ENCODE measurements around the gene NLRC3. TPM values are rescaled to one million over a fixed set of nuclear protein-coding genes. Genes with fewer than 3 reads are reported as not detected.

NLRC3 gene
- total and polyA plus RNA-seq, 2 donors (not counting 1 experiment from before 2014, with no cell fraction given) = 28.8 to 35.7 TPM

DNA sequence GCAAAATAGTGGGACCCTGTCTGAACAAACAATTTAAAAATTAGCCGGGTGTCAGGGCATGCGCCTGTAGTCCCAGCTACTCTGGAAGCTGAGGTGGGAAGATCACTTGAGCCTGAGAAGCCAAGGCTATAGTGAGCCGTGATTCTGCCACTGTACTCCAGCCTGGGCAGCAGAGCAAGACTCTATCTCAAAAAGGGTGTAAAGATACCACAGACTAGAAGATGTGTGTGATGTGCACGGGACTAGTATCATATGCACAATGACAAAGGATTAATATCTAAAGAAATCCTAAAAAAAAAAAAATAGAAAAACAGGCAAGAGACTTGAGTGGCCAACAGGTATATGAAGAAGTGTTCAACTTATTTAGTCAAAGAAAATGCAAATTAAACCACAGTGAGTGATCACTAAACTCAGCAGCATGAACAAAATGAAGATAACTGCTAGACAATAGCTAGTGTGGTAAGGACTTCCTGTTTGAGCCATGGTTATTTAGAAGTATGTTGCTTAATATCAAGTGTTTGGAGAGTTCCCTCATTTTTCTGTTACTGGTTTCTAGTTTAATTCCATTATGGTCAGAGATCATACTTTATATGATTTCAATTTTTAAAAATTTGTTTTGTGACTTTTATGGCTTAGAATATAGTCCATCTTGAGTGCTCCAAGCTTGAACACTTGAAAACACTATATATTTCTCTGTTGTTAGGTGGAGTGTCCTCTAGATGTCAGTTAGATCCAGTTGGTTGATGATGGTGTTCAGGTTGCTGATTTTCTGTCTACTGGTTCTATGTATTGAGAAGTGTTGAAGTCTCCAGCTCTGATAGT, 48.9 kb upstream of the NLRC3 start:
- H3K27ac ChIP-seq (ENCODE audit: low read length in 2 of 2) = peak overlapping the region; percentile 25 to 69
- peak overlapping the region; percentile 1 for H3K9ac ChIP-seq (ENCODE audit: low read length)
- peak overlapping the region; percentile 63 for H3K4me2 ChIP-seq (replicated peaks; ENCODE audit: low read depth, low read length, poor library complexity, severe bottlenecking)

DNA sequence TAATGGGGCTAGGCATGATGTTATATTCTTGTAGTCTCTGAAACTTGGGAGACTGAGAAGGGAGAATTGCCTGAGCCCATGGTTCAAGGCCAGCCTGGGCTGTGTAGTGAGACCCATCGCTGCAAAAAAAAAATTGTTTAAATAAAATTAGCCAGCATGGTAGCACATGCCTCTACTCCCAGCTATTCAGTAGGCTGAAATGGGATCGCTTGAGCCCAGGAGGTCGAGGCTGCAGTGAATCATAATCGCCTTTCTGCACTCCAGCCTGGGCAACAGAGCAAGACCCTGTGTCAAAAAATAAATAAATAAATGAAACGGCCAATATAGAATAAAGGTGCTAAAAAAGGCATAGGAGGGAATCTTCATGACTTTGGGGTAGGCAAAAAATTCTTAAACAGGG, 48.1 kb upstream of the NLRC3 start:
- Histone ChIP-seq H3K36me3 (replicated peaks in 1 of 2; ENCODE audit: control extremely low read depth in 1 of 2, control insufficient read depth in 1 of 2, extremely low read depth in 1 of 2, insufficient read depth in 2 of 2, low read length in 1 of 2) (no peaks in the 10 kb centered on the region), H3K79me2 (ENCODE audit: control insufficient read depth, insufficient read depth, low read length) (peaks cover 70% of the 10 kb centered on the region), H2AFZ (ENCODE audit: insufficient read depth, low read depth, low read length, poor library complexity, severe bottlenecking) (no peak overlapping the region), H4K20me1 (ENCODE audit: control insufficient read depth, insufficient read depth, low read length, poor library complexity, severe bottlenecking) (peaks cover 10% of the 10 kb centered on the region), H3K27ac (ENCODE audit: low read length in 2 of 2) (no peak overlapping the region), H3K9ac (ENCODE audit: low read length) (no peak overlapping the region), H3K4me1 (ENCODE audit: control insufficient read depth in 2 of 2, insufficient read depth in 2 of 2, low read length in 2 of 2) (peaks cover 32 to 46% of the 10 kb centered on the region in 2 donors), H3K27me3 (replicated peaks in 1 of 4; ENCODE audit: control extremely low read depth in 1 of 4, control insufficient read depth in 3 of 4, insufficient read depth in 4 of 4, low read length in 3 of 4) (no peaks in the 10 kb centered on the region), H3K9me3 (ENCODE audit: control extremely low read depth in 1 of 3, control insufficient read depth in 2 of 3, insufficient read depth in 1 of 3, low read length in 2 of 3) (no peaks in the 10 kb centered on the region), H3K4me2 (replicated peaks; ENCODE audit: low read depth, low read length, poor library complexity, severe bottlenecking) (no peak overlapping the region), H3K4me3 (ENCODE audit: control extremely low read depth in 1 of 5, extremely low read depth in 1 of 5, insufficient read depth in 1 of 5, low read depth in 2 of 5, low read length in 4 of 5) (no peak overlapping the region)
- H3K27ac Mint-ChIP-seq = peak overlapping the region; percentile 90
- ChIA-PET POLR2A (no interaction called here), CTCF (no interaction called here)
- intact Hi-C loops (cut with micrococcal nuclease) = no loop called here
- H3K27me3 Mint-ChIP-seq = no peaks in the 10 kb centered on the region
- WGBS (ENCODE audit: insufficient coverage) = no CpG with 5 or more reads among the region's 5 CpGs
- no peaks in the 10 kb centered on the region for H3K9me3 Mint-ChIP-seq (ENCODE audit: insufficient read depth)
- DNase-seq (no peak), ATAC-seq (ENCODE audit: low read depth) (no peak)
- peaks cover 42% of the 10 kb centered on the region for H3K4me1 Mint-ChIP-seq
- peak overlapping the region; percentile 7 for H3K4me3 Mint-ChIP-seq
- TF ChIP-seq, protein P1, sequence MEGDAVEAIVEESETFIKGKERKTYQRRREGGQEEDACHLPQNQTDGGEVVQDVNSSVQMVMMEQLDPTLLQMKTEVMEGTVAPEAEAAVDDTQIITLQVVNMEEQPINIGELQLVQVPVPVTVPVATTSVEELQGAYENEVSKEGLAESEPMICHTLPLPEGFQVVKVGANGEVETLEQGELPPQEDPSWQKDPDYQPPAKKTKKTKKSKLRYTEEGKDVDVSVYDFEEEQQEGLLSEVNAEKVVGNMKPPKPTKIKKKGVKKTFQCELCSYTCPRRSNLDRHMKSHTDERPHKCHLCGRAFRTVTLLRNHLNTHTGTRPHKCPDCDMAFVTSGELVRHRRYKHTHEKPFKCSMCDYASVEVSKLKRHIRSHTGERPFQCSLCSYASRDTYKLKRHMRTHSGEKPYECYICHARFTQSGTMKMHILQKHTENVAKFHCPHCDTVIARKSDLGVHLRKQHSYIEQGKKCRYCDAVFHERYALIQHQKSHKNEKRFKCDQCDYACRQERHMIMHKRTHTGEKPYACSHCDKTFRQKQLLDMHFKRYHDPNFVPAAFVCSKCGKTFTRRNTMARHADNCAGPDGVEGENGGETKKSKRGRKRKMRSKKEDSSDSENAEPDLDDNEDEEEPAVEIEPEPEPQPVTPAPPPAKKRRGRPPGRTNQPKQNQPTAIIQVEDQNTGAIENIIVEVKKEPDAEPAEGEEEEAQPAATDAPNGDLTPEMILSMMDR (IDR thresholded peaks at IDR 0.05) = no peak
- TF ChIP-seq EZH2 (IDR thresholded peaks at IDR 0.05; ENCODE audit: borderline replicate concordance, insufficient read depth, low read depth, low read length, poor library complexity, severe bottlenecking) = no peak

More for the DNA sequence above, 48.9 kb upstream of the NLRC3 start:
- 76% methylated on average over 2 of the region's 4 CpGs for WGBS (ENCODE audit: insufficient coverage)
- peaks cover 10% of the 10 kb centered on the region for H4K20me1 ChIP-seq (ENCODE audit: control insufficient read depth, insufficient read depth, low read length, poor library complexity, severe bottlenecking)
- peak overlapping the region; percentile 20 for H2AFZ ChIP-seq (ENCODE audit: insufficient read depth, low read depth, low read length, poor library complexity, severe bottlenecking)
- ATAC-seq (ENCODE audit: low read depth) (peak; percentile 69), DNase-seq (peak; percentile 56)
- ChIA-PET POLR2A (no interaction called here), CTCF (interaction anchor here (0.8 to 1.4 kb wide), 4 partner anchors 11 to 102 kb away, joined by 3 to 7 read pairs (median 4); partner anchors contain the start of gene SLX4)
- Mint-ChIP-seq H3K9me3 (ENCODE audit: insufficient read depth) (no peaks in the 10 kb centered on the region), H3K27ac (peak overlapping the region; percentile 90), H3K4me1 (peaks cover 42% of the 10 kb centered on the region), H3K4me3 (peak overlapping the region; percentile 71), H3K27me3 (no peaks in the 10 kb centered on the region)
- H3K27me3 ChIP-seq (replicated peaks in 1 of 4; ENCODE audit: control extremely low read depth in 1 of 4, control insufficient read depth in 3 of 4, insufficient read depth in 4 of 4, low read length in 3 of 4) = no peaks in the 10 kb centered on the region
- H3K4me1 ChIP-seq (ENCODE audit: control insufficient read depth in 2 of 2, insufficient read depth in 2 of 2, low read length in 2 of 2) = peaks cover 32 to 46% of the 10 kb centered on the region in 2 donors
- TF ChIP-seq, protein P1 (IDR thresholded peaks at IDR 0.05) = no peak
- TF ChIP-seq EZH2 (IDR thresholded peaks at IDR 0.05; ENCODE audit: borderline replicate concordance, insufficient read depth, low read depth, low read length, poor library complexity, severe bottlenecking) = no peak
- H3K9me3 ChIP-seq (ENCODE audit: control extremely low read depth in 1 of 3, control insufficient read depth in 2 of 3, insufficient read depth in 1 of 3, low read length in 2 of 3) = no peaks in the 10 kb centered on the region
- H3K4me3 ChIP-seq (ENCODE audit: control extremely low read depth in 1 of 5, extremely low read depth in 1 of 5, insufficient read depth in 1 of 5, low read depth in 2 of 5, low read length in 4 of 5) = no peak overlapping the region
- no peaks in the 10 kb centered on the region for H3K36me3 ChIP-seq (replicated peaks in 1 of 2; ENCODE audit: control extremely low read depth in 1 of 2, control insufficient read depth in 1 of 2, extremely low read depth in 1 of 2, insufficient read depth in 2 of 2, low read length in 1 of 2)
- intact Hi-C loops (cut with micrococcal nuclease) = loop anchor here (2.0 kb wide), 1 partner anchor 15 kb away; the partner anchor contains the start of gene SLX4
- peaks cover 71% of the 10 kb centered on the region for H3K79me2 ChIP-seq (ENCODE audit: control insufficient read depth, insufficient read depth, low read length)
